Activated CD4-positive, alpha-beta T cell treated with anti-CD3 and anti-CD28 coated beads, Interleukin-2, amount 10 ng/mL, durations not matched to agents 7 days and 5 days (primary cell): ENCODE measurements around the gene NRAS. TPM values are rescaled to one million over a fixed set of nuclear protein-coding genes. Genes with fewer than 3 reads are reported as not detected.
A peak's percentile ranks its signal among the peaks of the same experiment; 100 is the strongest.

Source experiments
- CTCF ChIA-PET: fragments of 350-600 bp; sonication (Branson Sonifier 250); formaldehyde crosslinking; loops from one replicate; lab custom pipeline; 2021; ENCODE audit warnings: antibody characterized with exemption; lab: Charles Lee
- POLR2A ChIA-PET: fragments of 350-600 bp; sonication (Branson Sonifier 250); formaldehyde crosslinking; loops from one replicate; lab custom pipeline; 2021; ENCODE audit warnings: antibody characterized with exemption; lab: Charles Lee
- DNase-seq: peaks from one replicate; pipeline ENCODE4 v3.0.0-alpha.2; 2020
- H3K27ac Mint-ChIP-seq: one replicate; pipeline ENCODE4 v1.8.0; 2021; ENCODE audit warnings: mild to moderate bottlenecking, moderate library complexity, mixed read lengths
- H3K27me3 Mint-ChIP-seq: one replicate; pipeline ENCODE4 v1.8.0; 2021; ENCODE audit warnings: mixed read lengths
- H3K36me3 Mint-ChIP-seq: one replicate; pipeline ENCODE4 v1.8.0; 2021; ENCODE audit warnings: low read depth, mixed read lengths
- H3K4me1 Mint-ChIP-seq: one replicate; pipeline ENCODE4 v1.8.0; 2021; ENCODE audit warnings: mixed read lengths
- H3K4me3 Mint-ChIP-seq: one replicate; pipeline ENCODE4 v1.8.0; 2021; ENCODE audit warnings: mild to moderate bottlenecking, moderate library complexity, mixed read lengths
- H3K9me3 Mint-ChIP-seq: one replicate; pipeline ENCODE4 v1.8.0; 2021; ENCODE audit warnings: mixed read lengths
- total RNA-seq, 2 experiments: library from RNA; stranded (reverse); gene quantifications; one replicate each; pipeline ENCODE4 v1.2.3, GENCODE V29; 2021

Gene NRAS
- total RNA-seq, 2 experiments from 2014 or later: 45.4 to 52.4 TPM

GRCh38 chr1:114719424-114719787 lies 2.8 kb upstream of the NRAS start:
- peak overlapping the region; percentile 7 for H3K27ac Mint-ChIP-seq
- no peak for DNase-seq
- no peak overlapping the region for H3K4me3 Mint-ChIP-seq
- POLR2A ChIA-PET: interaction anchor here (0.7 kb wide), 1 partner anchor 26 kb away, joined by 6 read pairs; no protein-coding TSS in a partner anchor
- peaks cover 69% of the 10 kb centered on the region for H3K36me3 Mint-ChIP-seq
- H3K4me1 Mint-ChIP-seq: peaks cover 16% of the 10 kb centered on the region
- CTCF ChIA-PET: interaction anchor here (1.0 kb wide), 1 partner anchor 9 kb away, joined by 5 read pairs; no protein-coding TSS in a partner anchor
- no peaks in the 10 kb centered on the region for H3K27me3 Mint-ChIP-seq
- H3K9me3 Mint-ChIP-seq: no peaks in the 10 kb centered on the region

GRCh38 chr1:114718661-114719423 lies 2.3 kb upstream of the NRAS start:
- no peak overlapping the region for H3K4me3 Mint-ChIP-seq
- no peaks in the 10 kb centered on the region for H3K9me3 Mint-ChIP-seq
- ChIA-PET POLR2A (no interaction called here), CTCF (no interaction called here)
- H3K4me1 Mint-ChIP-seq: peaks cover 22% of the 10 kb centered on the region
- peaks cover 69% of the 10 kb centered on the region for H3K36me3 Mint-ChIP-seq
- no peaks in the 10 kb centered on the region for H3K27me3 Mint-ChIP-seq
- DNase-seq: no peak
- H3K27ac Mint-ChIP-seq: no peak overlapping the region

GRCh38 chr1:114715952-114716303 lies 643 bp downstream of the NRAS start:
- H3K27me3 Mint-ChIP-seq: no peaks in the 10 kb centered on the region
- CTCF ChIA-PET: interaction anchor here (0.9 to 2.4 kb wide), 9 partner anchors 9 to 741 kb away, joined by 3 to 7 read pairs (median 3); partner anchors contain the start of gene AMPD1
- DNase-seq: no peak

GRCh38 chr1:114712977-114713376 lies 3.6 kb downstream of the NRAS start:
- peaks cover 19% of the 10 kb centered on the region for H3K4me1 Mint-ChIP-seq
- H3K27ac Mint-ChIP-seq: no peak overlapping the region
- no peaks in the 10 kb centered on the region for H3K9me3 Mint-ChIP-seq
- no peaks in the 10 kb centered on the region for H3K27me3 Mint-ChIP-seq
- ChIA-PET POLR2A (no interaction called here), CTCF (interaction anchor here (0.8 to 0.9 kb wide), 2 partner anchors 425 to 854 kb away, joined by 3 read pairs; no protein-coding TSS in a partner anchor)
- H3K4me3 Mint-ChIP-seq: no peak overlapping the region
- no peak for DNase-seq
- H3K36me3 Mint-ChIP-seq: peaks cover 49% of the 10 kb centered on the region

More at GRCh38 chr1:114715952-114716303, 643 bp downstream of the NRAS start:
- POLR2A ChIA-PET: no interaction called here
- peak overlapping the region; percentile 92 for H3K4me3 Mint-ChIP-seq
- no peaks in the 10 kb centered on the region for H3K9me3 Mint-ChIP-seq
- peaks cover 65% of the 10 kb centered on the region for H3K36me3 Mint-ChIP-seq
- peaks cover 19% of the 10 kb centered on the region for H3K4me1 Mint-ChIP-seq
- H3K27ac Mint-ChIP-seq: peak overlapping the region; percentile 96

GRCh38 chr1:114710360-114710759 lies 6.2 kb downstream of the NRAS start:
- ChIA-PET POLR2A (no interaction called here), CTCF (interaction anchor here (1.1 kb wide), 1 partner anchor 10 kb away, joined by 3 read pairs; no protein-coding TSS in a partner anchor)
- Mint-ChIP-seq H3K36me3 (peaks cover 45% of the 10 kb centered on the region), H3K27ac (peak overlapping the region; percentile 75), H3K27me3 (no peaks in the 10 kb centered on the region), H3K4me1 (peaks cover 8% of the 10 kb centered on the region), H3K9me3 (no peaks in the 10 kb centered on the region), H3K4me3 (no peak overlapping the region)
- DNase-seq: no peak

DNA sequence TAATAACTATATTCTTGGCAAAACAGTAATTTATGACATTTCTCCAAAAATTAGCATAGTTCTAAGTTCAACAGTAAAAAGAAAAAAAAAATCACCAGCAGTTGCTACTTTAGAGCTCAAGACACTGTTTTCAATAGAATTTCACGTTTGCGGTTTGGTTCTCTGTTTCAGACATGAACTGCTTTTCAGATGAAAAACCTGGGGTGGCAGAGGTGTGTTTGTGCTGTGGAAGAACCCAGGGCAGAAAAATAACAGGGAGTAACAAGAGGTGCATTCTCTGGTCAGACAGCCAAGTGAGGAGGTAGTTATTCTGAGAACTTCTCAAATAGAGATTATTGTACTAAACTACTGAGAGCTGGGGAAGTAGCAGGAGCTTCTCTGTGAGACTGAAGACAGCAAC lies 9.0 kb downstream of the NRAS start:
- Mint-ChIP-seq H3K27ac (no peak overlapping the region), H3K9me3 (no peaks in the 10 kb centered on the region)
- POLR2A ChIA-PET: no interaction called here

GRCh38 chr1:114703242-114703641 lies 13.3 kb downstream of the NRAS start:
- POLR2A ChIA-PET: no interaction called here

More for the DNA sequence above, 9.0 kb downstream of the NRAS start:
- no peak for DNase-seq
- Mint-ChIP-seq H3K4me3 (no peak overlapping the region), H3K4me1 (no peaks in the 10 kb centered on the region), H3K36me3 (peaks cover 41% of the 10 kb centered on the region), H3K27me3 (no peaks in the 10 kb centered on the region)
- CTCF ChIA-PET: interaction anchor here (0.7 to 1.6 kb wide), 2 partner anchors 9 to 359 kb away, joined by 3 read pairs; partner anchors contain the start of gene NRAS

DNA sequence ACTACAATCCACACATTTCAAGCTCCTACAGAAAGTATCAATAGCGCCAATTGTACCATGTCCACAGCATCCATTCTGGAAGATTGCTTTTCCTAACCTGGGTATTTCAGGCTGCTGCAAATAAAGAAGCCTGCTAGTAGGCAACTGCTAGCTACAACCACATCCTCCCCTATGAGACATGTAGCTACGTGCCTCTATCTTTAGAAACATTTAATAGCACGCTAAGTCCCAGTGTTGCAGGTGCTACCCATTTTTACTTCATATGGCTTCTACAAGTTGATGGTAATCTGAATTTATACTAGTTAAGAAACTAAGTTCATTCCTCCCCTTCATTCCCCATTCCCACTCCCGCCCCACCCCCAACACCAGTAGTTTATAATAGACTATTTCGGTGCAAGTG lies 13.8 kb downstream of the NRAS start:
- POLR2A ChIA-PET: no interaction called here
- no peak overlapping the region for H3K27ac Mint-ChIP-seq
- H3K36me3 Mint-ChIP-seq: peaks cover 19% of the 10 kb centered on the region
- H3K9me3 Mint-ChIP-seq: no peaks in the 10 kb centered on the region
- H3K4me1 Mint-ChIP-seq: no peaks in the 10 kb centered on the region
- CTCF ChIA-PET: interaction anchor here (2.2 kb wide), 1 partner anchor 13 kb away, joined by 5 read pairs; the partner anchor contains the start of gene NRAS
- no peak overlapping the region for H3K4me3 Mint-ChIP-seq
- H3K27me3 Mint-ChIP-seq: peaks cover 5% of the 10 kb centered on the region
- no peak for DNase-seq

More at GRCh38 chr1:114703242-114703641, 13.3 kb downstream of the NRAS start:
- H3K4me1 Mint-ChIP-seq: no peaks in the 10 kb centered on the region
- H3K27me3 Mint-ChIP-seq: peaks cover 5% of the 10 kb centered on the region
- DNase-seq: no peak
- H3K27ac Mint-ChIP-seq: no peak overlapping the region
- no peaks in the 10 kb centered on the region for H3K9me3 Mint-ChIP-seq
- H3K36me3 Mint-ChIP-seq: peaks cover 21% of the 10 kb centered on the region
- H3K4me3 Mint-ChIP-seq: no peak overlapping the region
- CTCF ChIA-PET: interaction anchor here (2.2 kb wide), 1 partner anchor 12 kb away, joined by 5 read pairs; the partner anchor contains the start of gene NRAS

DNA sequence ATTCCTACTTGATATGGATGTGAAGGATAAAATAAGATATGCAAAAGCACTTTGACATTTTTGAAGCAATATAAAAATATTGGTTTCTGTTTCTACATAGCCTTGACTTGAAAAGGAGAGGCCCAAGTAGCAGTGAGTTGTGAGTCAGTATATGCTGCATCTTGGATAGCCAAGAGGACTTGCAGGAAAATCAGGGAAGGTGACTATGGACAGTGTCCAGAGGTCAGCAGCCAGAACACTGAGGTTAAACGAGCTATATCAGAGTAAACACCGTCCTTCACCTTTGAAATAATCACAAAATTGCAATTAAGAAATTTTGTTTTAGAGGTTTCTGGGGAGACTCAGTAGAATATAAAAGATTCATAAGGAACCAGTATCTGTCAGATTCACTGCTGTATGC lies 14.6 kb downstream of the NRAS start:
- Mint-ChIP-seq H3K9me3 (no peaks in the 10 kb centered on the region), H3K36me3 (peaks cover 10% of the 10 kb centered on the region), H3K4me3 (no peak overlapping the region), H3K27ac (no peak overlapping the region), H3K4me1 (no peaks in the 10 kb centered on the region), H3K27me3 (peaks cover 7% of the 10 kb centered on the region)
- ChIA-PET POLR2A (no interaction called here), CTCF (interaction anchor here (0.6 kb wide), 1 partner anchor 28 kb away, joined by 4 read pairs; no protein-coding TSS in a partner anchor)
- DNase-seq: no peak

DNA sequence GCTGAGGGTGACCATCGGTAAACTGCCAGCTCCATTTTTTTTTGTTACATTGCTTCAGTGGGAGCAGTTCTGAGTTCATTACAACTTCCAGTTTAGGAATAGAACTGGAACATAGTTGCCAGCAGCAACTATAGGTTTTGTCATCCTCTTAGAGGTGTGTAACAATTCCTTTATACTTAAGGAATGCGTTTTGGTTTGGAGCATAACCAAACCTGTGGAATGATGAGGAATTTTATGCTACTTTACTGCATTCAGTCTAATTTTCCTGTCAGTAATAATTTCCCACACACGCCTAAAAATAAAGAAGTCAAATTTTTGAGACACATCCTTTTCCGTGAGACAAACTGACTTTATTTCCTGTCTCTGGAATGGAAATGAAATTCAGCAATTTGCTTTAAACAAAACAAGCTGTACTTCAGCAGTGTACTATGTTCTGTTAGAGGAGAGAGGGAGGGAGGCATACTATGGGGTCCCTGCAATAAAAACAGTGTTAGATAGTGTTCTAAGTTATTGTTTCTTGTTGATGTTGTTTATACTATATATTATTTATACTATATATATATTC lies 16.5 kb downstream of the NRAS start:
- H3K27ac Mint-ChIP-seq: no peak overlapping the region
- H3K4me1 Mint-ChIP-seq: no peaks in the 10 kb centered on the region
- DNase-seq: no peak
- POLR2A ChIA-PET: no interaction called here
- H3K4me3 Mint-ChIP-seq: no peak overlapping the region
- no peaks in the 10 kb centered on the region for H3K9me3 Mint-ChIP-seq
- CTCF ChIA-PET: interaction anchor here (1.0 kb wide), 1 partner anchor 11 kb away, joined by 3 read pairs; no protein-coding TSS in a partner anchor
- peaks cover 5% of the 10 kb centered on the region for H3K36me3 Mint-ChIP-seq
- peaks cover 15% of the 10 kb centered on the region for H3K27me3 Mint-ChIP-seq

GRCh38 chr1:114696810-114697209 lies 19.8 kb downstream of the NRAS start:
- Mint-ChIP-seq H3K27me3 (peaks cover 15% of the 10 kb centered on the region), H3K4me1 (no peaks in the 10 kb centered on the region), H3K36me3 (no peaks in the 10 kb centered on the region), H3K4me3 (no peak overlapping the region), H3K9me3 (no peaks in the 10 kb centered on the region), H3K27ac (no peak overlapping the region)
- no peak for DNase-seq
- CTCF ChIA-PET: interaction anchor here (1.1 kb wide), 1 partner anchor 113 kb away, joined by 4 read pairs; no protein-coding TSS in a partner anchor
- POLR2A ChIA-PET: no interaction called here

GRCh38 chr1:114695430-114696058 lies 21.0 kb downstream of the NRAS start, which contains the start of gene AMPD1:
Gene AMPD1, minus strand, starts transcription at chr1:114695546. Its CDS starts 75 bp downstream, at chr1:114695471.
- Mint-ChIP-seq H3K27me3 (peaks cover 16% of the 10 kb centered on the region), H3K27ac (no peak within 1 kb of the TSS), H3K4me3 (no peak within 1 kb of the TSS), H3K9me3 (no peaks in the 10 kb centered on the region), H3K36me3 (no peaks in the 10 kb centered on the region), H3K4me1 (no peaks in the 10 kb centered on the region)
- ChIA-PET CTCF (interaction anchor here (0.9 to 1.2 kb wide), 3 partner anchors 11 to 349 kb away, joined by 3 to 4 read pairs (median 3); no protein-coding TSS in a partner anchor), POLR2A (no interaction called here)
- no peak for DNase-seq
